ENCODE data around the gene SOX10. TPM values are rescaled to one million over a fixed set of nuclear protein-coding genes. Genes with fewer than 3 reads are reported as not detected.

SOX10 gene
- 100 to 1,000 TPM; 272 to 296 TPM for total RNA-seq

GRCh38 chr22:37983860-37984791 lies at the start of gene SOX10:
SOX10 (minus strand) TSS chr22:37984555; CDS start chr22:37983784, 771 bp downstream.

GRCh38 chr22:37953437-37954179 lies 30.7 kb downstream of the SOX10 start, which contains the start of the genes C22orf23 and POLR2F:
C22orf23 (minus strand) TSS chr22:37953601; CDS start chr22:37953149, 452 bp downstream.
POLR2F (plus strand) TSS chr22:37953699; CDS start chr22:37953788, 89 bp downstream.

Other genes with a start within 250 kb of the SOX10 start
- gene GCAT, start 176.6 kb downstream of the SOX10 start, total RNA-seq = 10 to 100 TPM in 1 of 2 donors, 1 to 10 TPM in 1; 9.6 to 16.7 TPM
- gene GALR3, start 161.2 kb downstream of the SOX10 start, total RNA-seq = not detected
- 10 to 100 TPM; 78.3 to 82.6 TPM for gene ANKRD54, start 140.2 kb downstream of the SOX10 start, total RNA-seq
- gene EIF3L, start 135.1 kb downstream of the SOX10 start, total RNA-seq = 100 to 1,000 TPM; 159 to 240 TPM
- 10 to 100 TPM; 24.8 to 33.6 TPM for gene MICALL1, start 78.3 kb downstream of the SOX10 start, total RNA-seq
- under 1 TPM in 1 of 2 donors, not detected in 1; 0.34 TPM for gene C22orf23, start 31.0 kb downstream of the SOX10 start, total RNA-seq
- 10 to 100 TPM; 48.2 to 64.9 TPM for gene POLR2F, start 30.9 kb downstream of the SOX10 start, total RNA-seq
- 10 to 100 TPM; 21.0 to 22.0 TPM for gene PICK1, start 72.8 kb upstream of the SOX10 start, total RNA-seq
- not detected for gene SLC16A8, start 99.6 kb upstream of the SOX10 start, total RNA-seq
- 10 to 100 TPM in 1 of 2 donors, 1 to 10 TPM in 1; 8.9 to 28.0 TPM for gene BAIAP2L2, start 126.1 kb upstream of the SOX10 start, total RNA-seq
- 10 to 100 TPM; 12.0 to 18.2 TPM for gene PLA2G6, start 197.3 kb upstream of the SOX10 start, total RNA-seq
- gene MAFF, start 217.4 kb upstream of the SOX10 start, total RNA-seq = 10 to 100 TPM in 1 of 2 donors, 1 to 10 TPM in 1; 8.6 to 23.0 TPM

Data from melanocyte of skin (primary cell).